AG09309 (cell line): ENCODE measurements around the gene SLC23A1.

Source experiments
- DNase-seq: peaks from one replicate; pipeline ENCODE4 v3.0.0-alpha.2; 2010; ENCODE audit warnings: low read depth
- H3K4me3 ChIP-seq: 2 replicates; pipeline ENCODE4 v1.5.1; 2011; ENCODE audit warnings: mild to moderate bottlenecking, low read depth, low read length, moderate library complexity; ENCODE audit not compliant: control insufficient read depth
- CTCF ChIP-seq: IDR thresholded peaks from 2 replicates; pipeline ENCODE4 v1.5.1; 2011; ENCODE audit warnings: mild to moderate bottlenecking, low read depth, low read length, inconsistent platforms; ENCODE audit not compliant: insufficient read depth, control insufficient read depth; ENCODE audit errors: missing control alignments

SLC23A1 gene

DNA sequence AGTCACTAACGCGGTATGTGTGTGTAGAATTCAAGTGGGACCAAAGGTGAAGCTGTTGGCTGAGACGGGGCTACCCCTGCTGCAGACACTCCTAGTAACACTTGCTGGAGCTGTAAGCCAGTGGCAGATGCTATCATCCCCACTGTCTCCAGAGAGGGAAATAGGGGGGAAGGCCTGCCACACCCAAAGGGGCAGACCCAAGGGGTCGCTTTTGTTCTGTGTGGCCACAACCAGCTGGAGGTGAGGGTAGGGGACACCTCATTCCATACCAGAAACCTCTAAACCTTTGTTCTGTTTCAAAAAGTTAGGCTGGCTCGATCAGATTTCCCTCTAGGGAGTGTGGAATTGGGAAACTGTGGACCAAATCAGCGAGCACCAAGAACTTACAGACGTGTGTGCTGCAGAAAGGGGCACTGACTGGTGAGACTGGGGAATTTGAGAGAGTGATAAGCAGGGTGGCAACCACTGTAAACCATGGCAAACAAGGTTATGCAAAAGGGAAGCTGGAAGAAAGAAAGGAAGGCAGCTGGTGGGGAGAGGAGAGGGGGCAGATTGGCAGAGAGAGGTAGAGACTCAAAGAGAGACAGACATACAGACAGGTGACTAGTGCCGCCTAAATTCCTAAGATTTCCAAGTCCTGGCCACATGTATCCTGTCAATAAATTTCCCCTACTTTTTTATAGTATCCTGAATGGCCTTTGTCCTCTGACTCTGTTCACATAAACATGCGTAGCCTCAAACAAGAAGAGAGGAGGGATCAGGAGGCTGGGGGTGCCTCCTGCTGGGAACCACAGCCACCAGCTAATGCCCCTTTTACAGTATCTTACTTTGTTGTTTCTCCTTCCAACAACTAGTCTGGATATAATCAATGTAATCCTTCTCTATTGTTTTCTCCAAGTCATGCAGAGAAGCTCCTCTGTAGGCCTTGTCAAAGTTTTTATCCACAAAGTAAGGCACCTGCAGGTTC, 36.4 kb upstream of the SLC23A1 start:
- TF ChIP-seq CTCF, result no peak
- H3K4me3 ChIP-seq, result no peak overlapping the region
- DNase-seq, result no peak

GRCh38 chr5:139418793-139419192, 35.7 kb upstream of the SLC23A1 start:
- DNase-seq, result no peak
- TF ChIP-seq CTCF, result no peak
- no peak overlapping the region for H3K4me3 ChIP-seq

- H3K4me3 ChIP-seq, result no peak overlapping the region
- DNase-seq, result no peak
- TF ChIP-seq CTCF, result no peak
These were observed 34.1 kb upstream of the SLC23A1 start for GRCh38 chr5:139417214-139417613.

GRCh38 chr5:139416651-139417050, 33.6 kb upstream of the SLC23A1 start:
- no peak for TF ChIP-seq CTCF
- no peak for DNase-seq
- no peak overlapping the region for H3K4me3 ChIP-seq

GRCh38 chr5:139415869-139416268, 32.8 kb upstream of the SLC23A1 start:
- DNase-seq, result no peak
- no peak for TF ChIP-seq CTCF

GRCh38 chr5:139415221-139415861, 32.2 kb upstream of the SLC23A1 start:
- no peak for DNase-seq
- H3K4me3 ChIP-seq, result no peak overlapping the region
- no peak for TF ChIP-seq CTCF

More at GRCh38 chr5:139415869-139416268, 32.8 kb upstream of the SLC23A1 start:
- H3K4me3 ChIP-seq, result no peak overlapping the region
